Adipocyte (in vitro differentiated cells): ENCODE results near the gene MAST1.

Experiments used
- DNase-seq: peaks from one replicate; pipeline ENCODE4 v3.0.0-alpha.2; 2015; ENCODE audit warnings: low read depth
- H3K27me3 ChIP-seq: replicated peaks from 2 replicates; pipeline ENCODE4 v1.7.0; 2013; ENCODE audit warnings: mild to moderate bottlenecking, low read length, moderate library complexity; ENCODE audit not compliant: control insufficient read depth, insufficient read depth
- H3K36me3 ChIP-seq: 2 replicates; pipeline ENCODE4 v1.7.0; 2013; ENCODE audit warnings: low read length, mild to moderate bottlenecking, moderate library complexity; ENCODE audit not compliant: control insufficient read depth, insufficient read depth, severe bottlenecking
- H3K4me1 ChIP-seq: 2 replicates; pipeline ENCODE4 v1.7.0; 2013; ENCODE audit warnings: mild to moderate bottlenecking, low read length, moderate library complexity; ENCODE audit not compliant: control insufficient read depth, insufficient read depth
- H3K4me3 ChIP-seq: 2 replicates; pipeline ENCODE4 v1.7.0; 2013; ENCODE audit warnings: mild to moderate bottlenecking, low read length, moderate library complexity
- H3K9ac ChIP-seq: 2 replicates; pipeline ENCODE4 v1.7.0; 2013; ENCODE audit warnings: mild to moderate bottlenecking, low read length, moderate library complexity
- H3K9me3 ChIP-seq: 2 replicates; pipeline ENCODE4 v1.7.0; 2013; ENCODE audit warnings: mild to moderate bottlenecking, low read length, moderate library complexity; ENCODE audit not compliant: control insufficient read depth

The MAST1 gene

DNA sequence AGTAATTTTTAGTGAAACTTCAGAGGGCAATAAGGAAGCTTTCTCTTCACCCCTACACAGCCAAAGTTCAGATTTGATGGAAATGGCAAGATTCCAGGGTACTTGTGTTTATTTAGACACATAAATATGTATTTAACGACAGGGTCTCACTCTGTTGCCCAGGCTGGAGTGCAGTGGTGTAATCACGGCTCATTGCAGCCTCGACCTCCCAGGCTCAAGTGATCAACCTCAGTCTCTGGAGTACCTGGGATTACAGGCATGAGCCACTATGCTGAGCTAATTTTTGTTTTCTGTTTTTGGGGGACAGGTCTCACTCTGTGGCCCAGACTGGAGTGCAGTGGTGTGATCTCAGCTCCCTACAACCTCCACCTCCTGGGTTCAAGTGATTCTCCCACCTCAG lies 82.7 kb downstream of the MAST1 start:
- no peak overlapping the region for H3K4me3 ChIP-seq

GRCh38 chr19:12922959-12923358 lies 84.6 kb downstream of the MAST1 start:
- H3K4me1 ChIP-seq, result peaks cover 3% of the 10 kb centered on the region
- no peaks in the 10 kb centered on the region for H3K9me3 ChIP-seq
- H3K9ac ChIP-seq, result no peak overlapping the region
- H3K4me3 ChIP-seq, result no peak overlapping the region
- H3K36me3 ChIP-seq, result peaks cover 46% of the 10 kb centered on the region
- DNase-seq, result no peak
- H3K27me3 ChIP-seq, result no peaks in the 10 kb centered on the region

More for the DNA sequence above, 82.7 kb downstream of the MAST1 start:
- H3K4me1 ChIP-seq, result peaks cover 3% of the 10 kb centered on the region
- H3K27me3 ChIP-seq, result no peaks in the 10 kb centered on the region
- no peaks in the 10 kb centered on the region for H3K9me3 ChIP-seq
- H3K36me3 ChIP-seq, result peaks cover 31% of the 10 kb centered on the region
- no peak overlapping the region for H3K9ac ChIP-seq
- no peak for DNase-seq
